Stimulated activated CD8-positive, alpha-beta memory T cell treated with anti-CD3 and anti-CD28 coated beads, Interleukin-7, amount 100 ng/mL, for 1 hour (primary cell): ENCODE data around the gene CD53.

ENCODE experiments used
- DNase-seq, 2 donors: peaks; one replicate each; pipeline ENCODE4 v3.0.0-alpha.2; 2020; ENCODE audit warnings: low read depth in 2 of 2

The CD53 gene

GRCh38 chr1:110876748-110877341 lies 3.9 kb downstream of the CD53 start:
- no peak for DNase-seq

- DNase-seq = no peak
Measured at GRCh38 chr1:110877364-110877763, 4.4 kb downstream of the CD53 start.

- no peak for DNase-seq
Measured at GRCh38 chr1:110877776-110878175, 4.8 kb downstream of the CD53 start.

- DNase-seq = no peak
Measured at GRCh38 chr1:110878591-110878990, 5.6 kb downstream of the CD53 start.

GRCh38 chr1:110878993-110879392 lies 6.0 kb downstream of the CD53 start:
- DNase-seq = no peak

GRCh38 chr1:110879758-110880606 lies 7.0 kb downstream of the CD53 start:
- DNase-seq = peak; percentile 34 to 37

GRCh38 chr1:110880708-110881374 lies 7.9 kb downstream of the CD53 start:
- no peak for DNase-seq

- DNase-seq = no peak
Measured at GRCh38 chr1:110888049-110888448, 15.1 kb downstream of the CD53 start.

- no peak for DNase-seq
Measured at GRCh38 chr1:110888641-110889040, 15.7 kb downstream of the CD53 start.

GRCh38 chr1:110890474-110891196 lies 17.7 kb downstream of the CD53 start:
- DNase-seq = no peak

GRCh38 chr1:110893908-110894490 lies 21.1 kb downstream of the CD53 start:
- DNase-seq = no peak

- no peak for DNase-seq
Measured at GRCh38 chr1:110896090-110896489, 23.1 kb downstream of the CD53 start.

- DNase-seq = no peak
Measured at GRCh38 chr1:110897681-110898080, 24.7 kb downstream of the CD53 start.

- no peak for DNase-seq
Measured at GRCh38 chr1:110898734-110899457, 25.9 kb downstream of the CD53 start.

GRCh38 chr1:110899458-110899843 lies 26.5 kb downstream of the CD53 start:
- DNase-seq = no peak

GRCh38 chr1:110902820-110903463 lies 30.0 kb downstream of the CD53 start:
- no peak for DNase-seq

- no peak for DNase-seq
Measured at GRCh38 chr1:110903853-110904500, 31.0 kb downstream of the CD53 start.

GRCh38 chr1:110912784-110913183 lies 39.8 kb downstream of the CD53 start:
- DNase-seq = no peak

- DNase-seq = no peak
Measured at GRCh38 chr1:110914676-110915075, 41.7 kb downstream of the CD53 start.

- DNase-seq = no peak
Measured at GRCh38 chr1:110915804-110916203, 42.9 kb downstream of the CD53 start.
